GM10266 (cell line): Measurements from ENCODE around the gene ZBTB20.

ENCODE experiments used
- DNase-seq: peaks from one replicate; pipeline ENCODE4 v3.0.0; 2012; ENCODE audit errors: extremely low spot score
- TF ChIP-seq, protein P1 (sequence below): IDR thresholded peaks from 2 replicates; pipeline ENCODE4 v1.5.1; 2012; ENCODE audit warnings: mild to moderate bottlenecking, low read depth; ENCODE audit not compliant: control insufficient read depth, insufficient read depth; ENCODE audit errors: missing control alignments

The ZBTB20 gene

DNA sequence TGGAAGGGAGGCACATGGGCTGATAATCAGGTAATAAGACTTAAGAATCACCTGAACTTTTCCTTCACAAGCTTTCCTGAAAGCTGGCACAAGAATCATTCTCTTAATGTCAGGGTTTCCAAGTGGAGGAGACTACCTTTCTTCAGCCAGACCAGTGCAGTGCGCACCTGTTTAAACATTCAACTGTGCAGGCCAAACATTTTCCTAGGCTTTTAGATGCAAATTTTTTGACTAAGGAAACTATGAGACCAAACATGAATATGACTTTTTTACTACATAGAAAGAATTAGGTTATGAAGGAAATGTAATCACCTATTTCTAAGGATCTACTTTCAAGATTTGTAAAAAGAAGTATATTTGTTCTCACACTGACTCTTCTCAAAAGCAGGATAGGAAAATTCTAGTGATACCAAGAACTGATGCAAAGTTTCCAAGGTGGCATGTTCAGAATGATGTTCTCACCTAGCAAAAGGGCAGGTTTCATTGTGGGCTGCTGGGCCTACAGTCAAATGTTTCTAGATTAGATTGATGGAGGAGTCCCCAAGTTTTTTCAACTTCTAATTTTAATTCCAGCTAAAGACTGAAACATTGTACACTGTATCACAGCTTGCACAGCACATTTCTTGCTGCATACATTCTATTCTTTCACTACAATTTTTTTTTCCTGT is 514.2 kb downstream of the ZBTB20 start:
- DNase-seq: no peak
- TF ChIP-seq, protein P1, sequence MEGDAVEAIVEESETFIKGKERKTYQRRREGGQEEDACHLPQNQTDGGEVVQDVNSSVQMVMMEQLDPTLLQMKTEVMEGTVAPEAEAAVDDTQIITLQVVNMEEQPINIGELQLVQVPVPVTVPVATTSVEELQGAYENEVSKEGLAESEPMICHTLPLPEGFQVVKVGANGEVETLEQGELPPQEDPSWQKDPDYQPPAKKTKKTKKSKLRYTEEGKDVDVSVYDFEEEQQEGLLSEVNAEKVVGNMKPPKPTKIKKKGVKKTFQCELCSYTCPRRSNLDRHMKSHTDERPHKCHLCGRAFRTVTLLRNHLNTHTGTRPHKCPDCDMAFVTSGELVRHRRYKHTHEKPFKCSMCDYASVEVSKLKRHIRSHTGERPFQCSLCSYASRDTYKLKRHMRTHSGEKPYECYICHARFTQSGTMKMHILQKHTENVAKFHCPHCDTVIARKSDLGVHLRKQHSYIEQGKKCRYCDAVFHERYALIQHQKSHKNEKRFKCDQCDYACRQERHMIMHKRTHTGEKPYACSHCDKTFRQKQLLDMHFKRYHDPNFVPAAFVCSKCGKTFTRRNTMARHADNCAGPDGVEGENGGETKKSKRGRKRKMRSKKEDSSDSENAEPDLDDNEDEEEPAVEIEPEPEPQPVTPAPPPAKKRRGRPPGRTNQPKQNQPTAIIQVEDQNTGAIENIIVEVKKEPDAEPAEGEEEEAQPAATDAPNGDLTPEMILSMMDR: no peak

DNA sequence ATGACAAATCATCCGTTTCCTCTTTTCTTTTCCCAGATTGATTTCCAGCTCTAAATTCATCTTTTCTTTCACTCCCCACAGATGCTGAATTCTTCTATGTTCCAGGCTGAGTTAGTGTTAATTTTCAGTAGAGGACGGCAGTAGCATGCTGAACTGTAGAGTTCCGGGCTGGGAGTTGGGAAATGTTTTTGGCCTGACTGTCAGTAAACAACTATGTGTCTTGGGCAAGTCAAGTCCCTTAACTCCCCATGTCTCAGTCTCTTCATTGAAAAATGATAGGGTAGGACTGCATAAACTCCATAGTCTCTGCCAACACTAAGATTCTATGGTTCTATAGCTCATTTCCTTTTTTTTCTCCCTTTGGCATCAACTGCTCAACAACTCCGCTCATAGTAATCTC is 519.3 kb downstream of the ZBTB20 start:
- TF ChIP-seq, protein P1: no peak
- no peak for DNase-seq

DNA sequence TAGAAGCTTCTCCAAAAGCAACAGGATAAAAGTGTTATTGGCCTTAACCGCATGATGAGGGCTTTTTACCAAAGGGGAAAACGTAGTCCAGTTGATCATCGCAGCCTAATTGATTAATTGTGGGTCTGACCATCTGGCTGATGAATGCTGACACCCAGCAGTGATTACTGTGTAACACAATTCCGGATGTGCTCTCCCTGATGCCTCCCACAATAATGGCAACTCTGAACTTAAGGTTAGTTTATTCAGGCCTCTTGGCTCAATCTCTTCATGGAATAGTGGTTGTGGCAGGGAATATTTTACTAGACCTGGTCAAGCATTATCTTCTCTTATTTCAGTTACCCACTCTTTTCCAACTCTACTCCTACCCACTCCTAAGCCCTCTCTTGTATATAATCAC is 520.3 kb downstream of the ZBTB20 start:
- DNase-seq: no peak
- TF ChIP-seq, protein P1: no peak

DNA sequence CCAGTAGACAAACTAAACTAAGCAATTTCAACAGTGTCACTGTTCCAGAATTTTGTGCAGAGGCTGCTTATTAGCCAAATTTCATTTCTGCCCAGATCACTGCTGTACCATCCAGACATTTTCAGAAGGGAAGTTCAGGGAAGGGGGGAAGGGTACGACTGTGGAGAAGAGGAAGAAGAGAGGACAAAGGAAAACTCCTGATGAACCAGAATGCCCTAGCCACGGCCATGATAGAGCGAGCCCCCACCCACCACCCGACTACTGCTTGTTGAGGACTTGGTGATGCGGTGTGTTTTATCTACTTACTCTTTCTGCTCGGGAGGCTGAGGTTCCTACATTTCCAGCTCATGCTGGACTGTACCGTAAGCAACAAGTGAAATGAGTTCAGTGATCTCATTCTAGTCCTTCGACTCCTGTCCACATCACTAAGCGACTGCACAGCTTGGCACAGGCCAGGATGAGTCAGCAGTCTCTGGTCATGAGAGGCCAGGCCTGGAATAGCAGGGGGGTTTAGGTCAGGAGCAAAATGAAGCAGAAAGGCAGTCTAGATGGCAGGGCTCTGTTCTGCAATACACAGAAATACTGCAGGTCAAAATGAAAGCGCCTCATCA is 522.4 kb downstream of the ZBTB20 start:
- no peak for DNase-seq
- TF ChIP-seq, protein P1: no peak

DNA sequence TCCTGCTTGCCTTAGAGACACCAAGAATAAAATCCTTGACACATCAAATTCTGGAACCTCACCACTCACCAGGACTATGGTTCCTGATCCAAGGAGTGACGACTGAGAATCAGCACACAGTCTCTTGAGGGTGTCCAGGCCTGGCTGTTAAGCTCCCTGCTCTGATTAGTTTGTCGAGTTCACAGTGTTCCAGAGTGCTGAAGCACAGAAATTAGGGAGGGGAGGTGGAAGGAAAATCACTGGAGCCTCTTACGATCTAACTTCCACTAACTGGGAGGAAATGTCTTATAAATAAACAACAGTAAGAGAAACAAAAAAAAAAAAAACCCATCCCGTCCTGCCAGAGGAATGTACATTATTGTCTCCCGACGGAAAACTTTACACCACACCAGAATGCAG is 523.0 kb downstream of the ZBTB20 start:
- no peak for DNase-seq
- TF ChIP-seq, protein P1: no peak

DNA sequence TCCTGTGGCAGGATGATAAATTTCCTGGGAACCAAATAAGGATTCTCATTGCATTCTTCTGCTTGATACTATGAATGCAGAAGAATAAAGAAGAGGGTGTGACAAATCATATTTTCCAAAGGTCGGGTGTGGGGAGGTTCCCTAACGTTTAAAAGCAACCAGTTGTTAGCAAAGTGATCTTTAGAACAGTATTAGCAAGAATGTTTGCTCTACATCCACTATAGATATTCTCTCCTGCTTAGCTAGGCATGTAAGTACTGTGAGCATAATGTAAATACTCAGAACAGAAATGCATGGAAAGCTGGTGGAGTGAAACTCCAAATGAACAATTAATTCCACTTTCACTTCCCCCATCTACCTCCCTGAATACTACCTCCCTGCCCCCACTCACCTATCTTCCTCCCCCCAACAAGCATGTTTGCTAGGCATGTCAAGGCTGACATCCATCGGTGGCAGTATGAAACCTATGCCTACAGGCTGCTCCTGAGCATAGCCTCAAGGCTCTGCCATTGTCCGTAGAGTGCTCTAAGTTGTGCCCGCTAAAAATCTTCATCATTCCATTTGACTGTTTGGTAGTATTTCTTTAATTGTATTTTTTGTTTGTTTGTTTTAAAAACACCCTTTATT is 523.6 kb downstream of the ZBTB20 start:
- DNase-seq: no peak
- TF ChIP-seq, protein P1: no peak

DNA sequence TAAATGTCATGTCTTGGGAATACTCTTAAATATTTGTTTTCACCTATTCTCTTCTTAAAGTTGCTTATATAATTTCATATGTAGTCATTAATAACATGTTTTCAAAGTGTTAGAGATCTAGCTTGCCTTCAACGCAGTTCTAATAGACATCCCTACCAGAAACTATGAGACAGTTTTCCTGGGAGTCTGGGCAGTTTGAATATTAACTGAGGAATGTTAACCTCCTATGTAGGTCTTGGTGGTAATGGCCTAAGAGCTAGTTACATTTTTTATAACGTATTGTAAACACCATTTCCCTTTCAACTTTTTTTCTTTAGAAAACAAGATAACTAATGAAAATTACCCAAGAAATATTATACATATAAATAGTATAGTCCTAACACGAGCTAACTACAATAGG is 525.1 kb downstream of the ZBTB20 start:
- no peak for DNase-seq
- TF ChIP-seq, protein P1: no peak
